Right lobe of liver (tissue), 6 donors: Measurements from ENCODE around the gene FDXACB1. TPM values are rescaled to one million over a fixed set of nuclear protein-coding genes. Genes with fewer than 3 reads are reported as not detected.
A peak's percentile ranks its signal among the peaks of the same experiment; 100 is the strongest.

ENCODE experiments used
- ATAC-seq, 4 donors: fragments of 200-7000 bp; cut with Tn5 transposase; one replicate each; pipeline ENCODE4 v1.9.1; 2020; ENCODE audit warnings: mild to moderate bottlenecking in 4 of 4, moderate library complexity in 4 of 4
- DNase-seq, 3 donors: peaks; one replicate each; pipeline ENCODE4 v3.0.0-alpha.2; 2020
- H3K27ac ChIP-seq, 3 donors: fragments of 200-600 bp; one replicate each; pipeline ENCODE4 v1.8.0; 2022
- H3K27me3 ChIP-seq, 2 donors: fragments of 200-600 bp; one replicate each; pipeline ENCODE4 v1.8.0; 2022
- H3K36me3 ChIP-seq, 4 donors: fragments of 200-600 bp; sonication (generic) in 1 of 4; one replicate each; pipeline versions ENCODE4 v1.5.1 to v1.8.0; 2017 to 2022; ENCODE audit warnings: control low read depth in 1 of 4
- H3K4me1 ChIP-seq, 4 donors: fragments of 200-600 bp; sonication (generic) in 1 of 4; one replicate each; pipeline versions ENCODE4 v1.5.1 to v1.8.0; 2017 to 2022; ENCODE audit warnings: control low read depth in 1 of 4
- H3K4me3 ChIP-seq, 3 donors: fragments of 200-600 bp; one replicate each; pipeline ENCODE4 v1.8.0; 2022
- H3K9me3 ChIP-seq, 4 donors: fragments of 200-600 bp; sonication (generic) in 1 of 4; one replicate each; pipeline versions ENCODE4 v1.5.1 to v1.8.0; 2017 to 2022; ENCODE audit warnings: control low read depth in 1 of 4
- CTCF ChIP-seq, 4 donors: fragments of 200-600 bp in 3 of 4; fragments of 450-650 bp in 1 of 4; IDR thresholded peaks; one replicate each; pipeline versions ENCODE4 v1.5.1 to v1.8.0; 2016 to 2022; ENCODE audit warnings: antibody characterized with exemption in 4 of 4, mild to moderate bottlenecking in 2 of 4
- POLR2A ChIP-seq: fragments of 450-650 bp; IDR thresholded peaks from one replicate; pipeline ENCODE4 v1.6.1; 2017; ENCODE audit warnings: antibody characterized with exemption, mild to moderate bottlenecking
- WGBS: methylation state at CpG from one replicate; pipeline ENCODE4 v1.1.6; 2018; ENCODE audit warnings: low coverage, low lambda C conversion rate; ENCODE audit not compliant: insufficient coverage; ENCODE audit errors: missing lambda C conversion rate; 5-methylcytosine and 5-hydroxymethylcytosine counted together
- intact Hi-C, 2 donors: fragments of 100-400 bp; cut with DNase I; formaldehyde crosslinking; loops; one replicate each; pipeline versions ENCODE4 v1.11.2 to v1.14.1; 2022
- total RNA-seq, 6 experiments: library from RNA; depleted of rRNA in 2 of 6; stranded (reverse); fragments of >200 nt in 2 of 6; fragmentation: NEBNext Ultra II Directional in 3 of 6; extraction: Animal tissue kit (Norgen Biotek cat#: 25700) in 3 of 6; gene quantifications; one replicate each; pipeline versions ENCODE4 v1.1.0 to v1.2.4, GENCODE V29; 2016 to 2023
- donor health status: DM: no; HTN: yes; CAD: no.
- donor health status: DM: no; HTN: no; CAD: no.
- donor health status: DM: no; HTN: no; CAD: no.
- donor health status: DM: no; HTN: yes; CAD: no.
- donor health status: DM: no; HTN: yes; CAD: no.

FDXACB1 gene
- total RNA-seq, 6 experiments from 2014 or later = 0.90 to 1.3 (median 1.1) TPM

GRCh38 chr11:111913997-111914396 is 35.0 kb upstream of the FDXACB1 start:
- intact Hi-C loops = no loop called here
- H3K27ac ChIP-seq = peak overlapping the region in 2 of 3 donors; percentile 49 to 60
- H3K4me3 ChIP-seq = no peak overlapping the region
- no peaks in the 10 kb centered on the region for H3K27me3 ChIP-seq
- DNase-seq (no peak), ATAC-seq (no peak)
- WGBS = 32% methylated on average over 3 of the region's 4 CpGs
- H3K9me3 ChIP-seq = no peaks in the 10 kb centered on the region
- no peaks in the 10 kb centered on the region for H3K36me3 ChIP-seq
- H3K4me1 ChIP-seq = peaks cover 0 to 10% (median 2%) of the 10 kb centered on the region in 4 donors
- no peak for TF ChIP-seq CTCF (IDR thresholded peaks at IDR 0.05)
- no peak for TF ChIP-seq POLR2A

DNA sequence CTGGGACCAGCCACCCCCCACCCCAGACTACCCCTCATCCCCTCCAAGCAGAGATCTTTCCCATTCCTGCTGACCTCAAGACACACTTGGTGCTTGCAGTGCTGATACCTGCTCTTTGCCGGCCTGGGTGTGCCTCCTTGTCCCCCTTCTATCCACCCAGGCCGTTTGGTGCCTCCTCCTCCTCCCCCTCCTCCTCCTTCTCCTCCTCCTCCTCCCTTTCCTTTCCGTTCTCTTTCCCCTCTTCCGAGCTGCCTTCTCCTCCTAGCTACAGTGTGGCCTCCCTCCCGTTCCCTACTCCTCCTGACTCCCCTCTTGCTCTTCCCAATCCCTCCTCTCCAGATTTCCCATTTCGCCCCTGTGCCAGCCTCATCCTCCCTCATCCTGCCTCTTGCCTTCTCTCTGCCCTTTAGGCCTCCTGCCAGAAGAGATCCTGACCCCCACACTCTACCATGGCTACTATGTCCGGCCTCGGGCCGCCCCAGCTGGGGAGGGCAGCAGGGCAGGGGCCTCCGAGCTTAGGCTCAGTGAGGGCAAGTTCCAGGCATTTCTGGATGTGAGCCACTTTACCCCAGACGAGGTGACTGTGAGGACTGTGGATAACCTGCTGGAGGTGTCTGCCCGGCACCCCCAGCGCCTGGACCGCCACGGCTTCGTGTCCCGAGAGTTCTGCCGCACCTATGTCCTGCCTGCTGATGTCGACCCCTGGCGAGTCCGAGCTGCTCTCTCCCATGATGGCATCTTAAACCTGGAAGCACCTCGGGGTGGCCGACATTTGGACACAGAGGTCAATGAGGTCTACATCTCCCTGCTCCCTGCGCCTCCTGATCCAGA is 34.3 kb upstream of the FDXACB1 start:
- TF ChIP-seq POLR2A = no peak
- no peak for TF ChIP-seq CTCF (IDR thresholded peaks at IDR 0.05)
- Histone ChIP-seq H3K36me3 (no peaks in the 10 kb centered on the region), H3K9me3 (no peaks in the 10 kb centered on the region), H3K4me1 (peaks cover 0 to 8% (median 2%) of the 10 kb centered on the region in 4 donors), H3K27me3 (no peaks in the 10 kb centered on the region), H3K4me3 (peak overlapping the region in 1 of 3 donors; percentile 6), H3K27ac (peak overlapping the region; percentile 38 to 60 (median 51))
- DNase-seq = no peak
- WGBS = 53% methylated on average over 9 of the region's 24 CpGs
- intact Hi-C loops = no loop called here
- ATAC-seq = peak in 1 of 4 donors; percentile 7

- Histone ChIP-seq H3K4me1 (peaks cover 0 to under 1% (median under 1%) of the 10 kb centered on the region in 4 donors), H3K27ac (peak within 1 kb of the TSS; percentile 38 to 60 (median 51)), H3K36me3 (no peaks in the 10 kb centered on the region), H3K9me3 (no peaks in the 10 kb centered on the region), H3K4me3 (peak within 1 kb of the TSS in 2 of 3 donors; percentile 7 to 18), H3K27me3 (no peaks in the 10 kb centered on the region)
- WGBS = 13% methylated on average over 3 of the region's 26 CpGs
- no peak for TF ChIP-seq CTCF (IDR thresholded peaks at IDR 0.05)
- TF ChIP-seq POLR2A = no peak
- intact Hi-C loops = no loop called here
- ATAC-seq = no peak
- no peak for DNase-seq
Observed at GRCh38 chr11:111912535-111912934, 33.6 kb upstream of the FDXACB1 start, which contains the start of gene HSPB2. HSPB2 (plus strand) TSS chr11:111912734; CDS start chr11:111912830, 96 bp downstream.

GRCh38 chr11:111911563-111912401 is 32.8 kb upstream of the FDXACB1 start, which contains the start of gene CRYAB:
CRYAB (minus strand) TSS chr11:111911770; CDS start chr11:111911724, 46 bp downstream.
- H3K27me3 ChIP-seq = no peaks in the 10 kb centered on the region
- peak in 1 of 3 donors; percentile 52 for DNase-seq
- no peaks in the 10 kb centered on the region for H3K36me3 ChIP-seq
- WGBS = 70% methylated on average over 8 of the region's 17 CpGs
- no peaks in the 10 kb centered on the region for H3K4me1 ChIP-seq
- H3K27ac ChIP-seq = peak within 1 kb of the TSS; percentile 24 to 60 (median 51)
- H3K9me3 ChIP-seq = no peaks in the 10 kb centered on the region
- ATAC-seq = peak; percentile 54 to 69 (median 56)
- intact Hi-C loops = no loop called here
- peak within 1 kb of the TSS; percentile 7 to 18 (median 7) for H3K4me3 ChIP-seq
- no peak for TF ChIP-seq CTCF (IDR thresholded peaks at IDR 0.05)
- no peak for TF ChIP-seq POLR2A
